HG02973 (cell line): ENCODE data around the gene FIGN.

Experiments used
- ATAC-seq: cut with Tn5 transposase; IDR thresholded peaks from one replicate; pipeline ENCODE4 v1.9.1; 2021; ENCODE audit warnings: moderate library complexity; ENCODE audit not compliant: unreplicated experiment

FIGN gene

DNA sequence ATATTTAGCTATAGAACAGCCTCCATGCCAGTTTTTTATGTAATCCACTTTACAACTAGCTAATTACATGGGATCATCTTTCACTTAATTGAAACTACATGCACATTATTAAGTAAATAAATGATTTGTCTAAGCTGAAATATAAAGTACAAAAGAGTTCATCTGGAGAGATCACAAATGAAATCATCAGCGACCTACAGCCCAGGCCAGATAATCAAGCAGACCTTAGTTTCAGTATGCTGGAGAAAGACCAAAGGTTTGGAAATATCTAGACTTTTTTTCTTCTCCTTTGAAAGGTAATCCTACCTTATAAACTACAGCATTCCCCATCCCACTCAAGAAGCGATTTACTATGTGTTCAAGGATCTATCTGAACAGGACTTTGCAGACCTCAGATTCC lies 26.5 kb downstream of the FIGN start:
- ATAC-seq = no peak

DNA sequence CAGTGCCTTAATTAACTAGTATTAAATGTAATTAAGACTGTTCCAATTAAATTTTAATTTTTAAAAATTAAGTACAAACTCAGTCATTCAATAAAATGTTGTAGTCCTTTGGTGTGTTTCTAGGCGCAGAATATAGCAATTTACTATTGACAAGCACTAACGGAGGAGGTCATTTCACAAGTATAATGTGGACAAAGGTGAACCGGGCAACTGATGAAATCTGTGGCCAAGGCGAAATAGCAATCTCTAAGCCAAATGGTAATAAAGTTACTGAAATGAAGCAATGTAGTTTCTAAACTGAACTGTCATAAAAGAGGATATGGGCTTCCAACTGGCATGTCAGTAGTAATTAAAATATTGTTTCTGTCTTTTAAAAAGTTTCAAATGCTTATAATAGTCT lies 27.5 kb downstream of the FIGN start:
- ATAC-seq = no peak

DNA sequence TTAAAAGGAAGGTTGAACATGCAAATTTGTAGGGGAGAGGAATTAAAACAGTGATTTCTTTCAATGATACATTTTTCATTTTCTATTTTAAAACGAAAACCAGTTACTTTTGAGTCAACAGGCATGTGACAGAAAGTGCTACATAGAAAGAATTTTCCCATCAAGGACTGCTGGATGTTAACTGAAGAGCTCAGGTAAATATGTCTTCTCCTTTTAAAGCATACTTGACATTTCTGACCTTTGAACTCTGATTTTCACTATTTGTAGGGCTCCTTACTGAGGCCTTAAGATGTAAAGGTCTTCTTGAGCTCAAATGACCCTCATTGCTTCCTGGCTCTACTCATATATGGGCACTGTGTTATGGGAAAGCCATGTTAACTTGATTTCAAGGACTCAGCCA lies 32.4 kb downstream of the FIGN start:
- ATAC-seq = no peak

DNA sequence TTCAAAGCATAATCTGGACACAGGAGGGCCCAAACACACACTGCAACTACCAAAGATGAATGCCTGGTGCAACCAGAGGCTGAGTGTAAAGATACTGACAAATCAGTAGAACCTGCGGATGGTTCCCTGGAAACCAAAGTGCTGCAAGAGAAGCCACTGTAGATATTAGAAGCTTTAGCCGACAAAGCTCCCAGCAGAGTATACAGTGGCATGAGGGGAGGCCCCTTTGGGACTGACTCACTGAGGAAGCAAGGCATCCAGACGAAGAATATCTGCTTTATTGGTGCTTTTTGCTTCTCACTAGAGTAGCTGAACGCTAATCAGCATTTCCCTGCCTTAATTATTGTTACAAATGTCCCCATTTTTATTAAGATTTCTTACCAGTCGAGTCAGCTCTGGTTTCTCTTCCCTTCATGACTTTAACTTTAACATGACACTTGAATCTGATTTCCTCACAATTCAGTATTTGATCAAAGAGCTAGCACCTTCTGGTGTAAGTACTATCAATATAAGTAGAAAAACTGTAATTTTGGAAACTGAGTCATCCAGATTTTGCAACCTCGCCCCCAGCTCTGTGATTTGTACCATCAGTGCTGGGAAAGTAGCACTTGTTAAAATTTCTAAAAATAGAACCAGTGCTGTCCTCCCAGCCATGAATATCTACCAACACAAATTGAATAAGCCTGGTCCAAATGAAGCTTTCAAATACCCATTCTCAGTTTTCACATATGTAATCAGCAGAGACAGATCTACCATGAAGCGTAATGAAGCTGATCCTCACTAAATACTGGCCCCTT lies 34.2 kb downstream of the FIGN start:
- no peak for ATAC-seq

DNA sequence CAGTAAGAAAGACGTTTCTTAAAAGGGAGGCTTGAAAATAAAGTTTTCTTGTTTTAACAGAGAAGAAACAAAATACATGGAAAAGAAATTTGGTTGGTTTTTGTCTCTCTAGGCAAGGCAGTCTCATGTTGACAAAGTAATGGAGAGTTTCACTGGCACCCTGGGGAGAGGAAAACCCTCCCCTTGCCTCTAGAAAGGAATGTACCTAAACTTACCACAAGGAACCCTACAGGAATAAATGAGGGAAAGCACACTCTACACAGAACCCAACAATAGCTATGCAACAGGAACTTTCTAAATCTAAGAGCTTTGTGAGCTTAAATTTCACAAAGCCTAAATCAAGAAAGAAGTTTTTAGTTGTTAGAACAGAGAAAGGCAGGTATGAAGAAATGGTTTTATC lies 37.0 kb downstream of the FIGN start:
- no peak for ATAC-seq

DNA sequence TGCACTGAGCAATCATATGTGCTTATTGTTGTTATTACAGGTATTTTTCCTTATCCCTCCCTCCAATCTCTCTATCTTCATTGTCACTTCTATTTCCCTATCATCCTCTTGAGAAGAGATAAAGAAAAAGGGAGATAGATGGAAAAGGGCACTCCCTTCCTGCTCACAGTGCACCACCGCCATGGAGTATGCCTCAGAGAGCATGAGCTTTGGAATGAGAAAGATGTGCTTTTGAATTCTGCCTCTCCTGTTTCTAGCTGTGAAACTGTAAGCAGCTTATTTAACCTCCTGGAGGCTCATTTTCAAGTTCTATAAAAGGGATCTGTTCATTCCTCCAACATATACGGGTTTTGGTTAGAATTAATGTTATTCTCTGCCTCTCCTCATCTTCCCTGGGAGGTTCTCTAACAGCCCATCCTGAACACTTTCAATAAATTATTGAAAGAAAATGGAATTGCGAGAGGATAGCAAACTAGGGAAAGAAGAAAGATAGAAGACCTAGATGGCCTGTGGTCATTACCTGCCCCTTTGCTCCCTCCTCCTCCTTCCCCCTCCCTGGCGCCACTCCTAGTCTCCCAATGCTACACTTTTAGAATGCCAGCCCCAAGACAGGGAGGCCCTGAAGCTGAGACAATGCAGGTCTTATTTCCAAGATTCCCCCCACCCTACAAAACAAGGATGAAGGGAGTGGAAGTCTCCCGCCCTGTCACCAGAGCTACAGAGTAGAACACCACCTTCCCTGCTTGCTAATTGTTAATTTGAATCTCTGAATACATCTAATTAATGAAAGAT lies 37.8 kb downstream of the FIGN start:
- ATAC-seq = no peak

DNA sequence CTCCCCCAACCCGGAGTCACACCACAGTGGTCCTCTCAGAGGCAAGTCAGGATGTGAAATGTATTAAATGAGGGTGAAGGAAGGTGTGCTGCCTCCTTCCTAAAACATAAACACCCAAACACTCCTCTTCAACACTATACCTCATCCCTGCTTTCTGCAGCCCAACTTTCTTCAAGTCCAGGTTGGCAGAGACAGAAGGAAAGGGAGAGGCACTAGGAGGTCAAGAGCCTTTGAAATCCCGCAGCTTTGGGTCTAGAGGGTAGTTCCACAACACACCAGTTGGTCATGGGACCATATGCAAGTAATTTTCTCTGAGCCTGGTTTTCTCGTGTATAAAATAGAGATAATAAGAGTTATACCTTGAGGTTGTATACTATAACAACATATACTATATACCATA lies 38.4 kb downstream of the FIGN start:
- ATAC-seq = no peak

DNA sequence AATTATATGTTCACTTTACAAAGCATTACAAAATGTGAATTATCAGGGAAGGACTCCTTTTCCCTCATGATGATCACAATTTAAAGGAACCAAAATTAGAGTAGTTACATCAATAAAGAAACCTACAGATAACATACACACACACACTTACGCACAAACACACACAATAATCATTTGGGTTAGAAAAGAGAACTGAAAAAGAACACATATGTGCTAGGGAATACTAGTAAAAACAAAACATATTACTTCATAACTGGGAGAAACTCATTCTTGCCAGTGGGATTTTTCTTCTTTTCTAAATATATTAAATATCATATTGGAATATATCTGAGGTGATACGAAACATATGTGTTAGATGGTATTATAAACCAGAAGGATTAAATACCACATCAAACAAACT lies 42.3 kb downstream of the FIGN start:
- no peak for ATAC-seq

DNA sequence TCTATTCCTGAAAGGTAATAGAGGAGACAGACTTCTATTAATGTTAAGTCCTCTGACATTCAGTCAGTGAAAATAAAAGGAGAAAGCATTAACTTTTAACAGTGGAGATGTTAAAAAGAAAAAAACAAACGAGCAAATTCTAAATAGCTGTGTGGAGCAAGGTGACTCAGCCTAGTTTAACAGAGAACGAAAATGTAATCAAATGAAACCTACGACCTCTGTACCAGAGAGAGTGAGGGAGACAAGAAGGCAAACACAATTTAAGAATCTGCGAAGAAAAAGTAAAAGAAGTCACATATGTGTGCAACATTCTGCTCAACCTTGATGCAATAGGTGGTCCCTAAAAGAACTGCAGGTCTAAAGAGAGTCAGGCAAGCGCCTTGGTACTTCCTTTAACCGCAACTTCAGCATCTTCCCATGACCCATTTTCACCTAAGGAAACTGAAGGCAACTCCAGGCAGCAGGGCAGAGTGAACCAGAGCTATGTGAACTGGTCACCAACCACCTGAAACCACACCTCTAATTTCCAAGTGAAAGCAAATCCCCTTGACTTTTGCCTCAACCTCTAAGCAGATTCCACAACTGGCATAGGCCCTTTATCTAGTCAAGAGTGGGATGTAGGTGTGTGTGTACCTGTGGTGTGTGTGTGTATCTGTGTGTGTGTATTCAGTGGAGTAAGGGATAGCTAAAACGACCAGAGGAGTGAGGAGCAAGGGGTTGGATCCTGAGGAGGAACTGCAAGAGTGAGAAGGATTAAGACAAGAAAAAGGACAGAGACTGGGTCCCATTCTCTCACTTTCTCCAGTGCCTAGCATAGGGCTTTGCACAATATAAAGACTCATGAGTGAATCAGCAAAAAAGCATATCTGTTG lies 43.0 kb downstream of the FIGN start:
- ATAC-seq = no peak

DNA sequence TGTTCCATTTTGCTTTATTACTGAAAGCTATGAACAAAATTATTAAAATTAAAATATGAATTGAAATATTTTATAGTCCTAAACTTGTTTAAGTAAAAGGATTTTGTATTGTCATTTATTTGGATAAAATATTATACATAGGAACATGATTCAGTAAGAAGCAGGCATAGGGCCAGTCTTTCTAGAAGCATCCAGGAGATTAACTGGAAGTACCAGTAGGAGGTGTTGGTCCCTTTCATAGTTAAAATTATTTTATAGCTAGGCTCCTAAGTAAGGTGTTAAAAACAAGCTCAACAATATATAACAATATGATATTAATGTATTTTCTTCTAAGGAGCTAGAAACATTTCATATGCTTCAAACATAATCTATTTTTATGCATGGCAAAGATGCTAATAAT lies 43.7 kb downstream of the FIGN start:
- ATAC-seq = no peak

DNA sequence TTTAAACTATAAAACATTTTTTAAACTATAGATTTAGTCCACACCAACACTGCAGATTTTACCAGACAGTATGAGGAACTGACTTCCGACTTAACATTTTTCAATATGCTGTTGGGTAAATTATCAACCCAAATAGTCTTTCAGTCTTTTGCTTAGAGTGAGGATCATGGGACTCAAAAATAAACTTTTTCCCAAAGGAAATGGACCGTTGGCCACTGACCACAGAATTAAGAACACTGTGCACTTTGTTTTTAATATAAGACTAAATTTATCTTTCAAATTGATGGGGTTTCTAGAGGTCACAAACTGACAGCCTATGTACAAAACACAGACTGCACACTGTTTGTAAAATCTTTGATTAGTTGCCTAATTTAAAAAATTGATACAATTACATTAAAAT lies 44.9 kb downstream of the FIGN start:
- no peak for ATAC-seq

DNA sequence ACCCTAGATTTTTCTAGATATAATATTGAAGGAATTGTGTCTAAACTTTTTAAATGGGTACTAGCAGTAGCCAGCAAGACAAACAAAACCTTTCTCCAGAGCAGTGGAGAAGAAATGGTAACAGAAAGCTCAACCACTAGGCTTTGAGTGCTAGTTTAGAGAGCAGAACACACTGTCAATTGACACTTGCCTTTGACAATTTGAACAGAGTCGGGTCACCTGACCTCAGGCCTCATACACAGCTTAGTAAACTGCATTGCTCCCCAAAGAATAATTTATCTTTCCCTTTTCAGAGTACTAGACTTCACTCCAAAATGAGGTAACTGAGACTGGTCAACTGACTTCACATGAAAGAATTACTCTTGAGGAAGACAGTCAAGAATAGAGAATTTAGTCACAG lies 48.6 kb downstream of the FIGN start:
- no peak for ATAC-seq

DNA sequence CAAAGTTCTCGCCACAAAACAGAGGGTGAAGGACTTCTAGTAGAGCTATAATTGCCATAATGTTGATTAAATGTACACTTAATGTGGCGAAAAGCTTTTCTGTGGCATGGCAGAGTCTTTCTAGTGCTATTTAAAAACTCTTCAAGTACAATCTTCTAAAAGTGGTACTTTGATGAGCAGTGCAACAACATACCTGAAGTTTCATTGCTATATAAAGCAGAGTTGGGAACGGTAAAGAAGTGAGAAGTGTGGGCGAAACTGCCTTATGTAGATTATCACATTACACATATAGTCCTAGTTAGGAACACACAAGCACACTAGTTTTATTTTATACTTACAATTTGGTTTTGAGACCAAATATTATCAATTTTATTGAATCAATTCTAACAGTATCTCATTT lies 49.5 kb downstream of the FIGN start:
- no peak for ATAC-seq

DNA sequence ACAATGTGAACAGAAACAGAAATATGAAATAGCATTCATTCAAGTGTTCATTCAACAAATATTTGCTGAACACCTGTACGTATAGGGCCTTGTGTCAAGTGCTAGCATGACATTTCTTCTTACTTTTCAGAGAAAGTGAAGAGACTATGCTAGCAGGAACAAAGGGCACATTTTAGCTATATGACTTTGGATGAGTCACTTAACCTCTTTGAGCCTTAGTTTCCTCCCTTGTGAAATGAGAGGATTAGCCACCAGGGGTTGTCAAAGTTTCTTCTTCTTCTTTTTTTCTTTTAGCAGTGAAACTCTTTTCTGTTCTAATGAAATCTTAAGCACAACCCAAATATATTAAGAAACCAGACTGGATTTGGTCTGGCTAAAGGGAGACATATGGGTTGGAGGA lies 53.1 kb downstream of the FIGN start:
- ATAC-seq = no peak

DNA sequence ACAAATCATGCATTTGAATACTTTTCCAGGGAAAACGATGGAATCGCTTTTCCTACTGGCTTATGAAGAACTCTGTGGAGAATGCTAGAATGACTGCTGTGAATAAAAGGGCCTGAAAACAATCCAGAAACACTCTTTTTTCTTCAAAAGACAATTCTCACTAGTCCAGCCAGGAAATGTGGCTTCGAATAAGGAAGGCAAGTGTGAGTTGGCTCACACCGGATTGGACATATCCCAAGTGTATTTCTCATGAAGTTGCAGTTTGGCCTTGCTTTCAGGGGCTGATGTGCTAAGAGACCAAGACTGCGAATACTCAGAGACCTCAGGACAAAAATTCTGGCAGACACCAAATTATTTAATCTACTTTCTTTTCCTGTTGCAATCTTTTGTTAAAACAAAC lies 54.1 kb downstream of the FIGN start:
- ATAC-seq = no peak

DNA sequence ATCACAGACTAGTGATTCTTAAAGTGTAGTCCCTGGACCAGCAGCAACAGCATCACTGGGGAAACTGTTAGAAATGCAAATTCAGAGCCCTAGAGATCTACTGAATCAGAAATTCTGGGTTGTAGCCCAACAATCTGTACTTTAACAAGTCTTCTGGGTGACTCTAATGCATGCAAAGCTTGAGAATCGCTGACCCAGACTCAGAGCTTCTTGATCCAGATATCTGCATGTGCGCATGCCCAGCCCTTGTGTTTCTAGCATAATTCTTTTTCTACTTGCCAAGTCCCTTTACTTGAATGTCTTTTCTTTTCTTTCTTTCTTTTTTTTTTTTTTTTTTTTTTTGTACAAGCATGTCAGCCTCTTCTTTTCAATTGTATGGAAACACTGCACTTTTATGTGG lies 60.4 kb downstream of the FIGN start:
- no peak for ATAC-seq

DNA sequence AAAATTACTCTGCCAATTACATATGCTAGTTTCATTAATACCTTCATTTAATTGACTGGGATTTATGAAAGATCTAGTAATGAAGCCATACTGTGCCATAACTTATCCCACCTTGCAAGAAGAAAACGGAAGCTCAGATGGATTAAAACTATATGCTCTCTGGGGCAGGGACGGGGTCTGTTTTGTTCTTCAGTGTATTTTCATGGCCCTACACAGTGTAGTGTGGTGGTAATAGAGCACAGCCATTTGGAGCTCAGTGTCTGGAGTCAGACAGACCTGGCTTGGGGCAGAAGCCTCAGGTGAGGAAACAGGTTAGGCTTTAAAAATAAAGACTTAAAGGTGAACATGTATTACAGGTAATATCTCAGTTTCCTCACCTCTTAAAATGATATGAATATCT lies 62.3 kb downstream of the FIGN start:
- ATAC-seq = no peak

DNA sequence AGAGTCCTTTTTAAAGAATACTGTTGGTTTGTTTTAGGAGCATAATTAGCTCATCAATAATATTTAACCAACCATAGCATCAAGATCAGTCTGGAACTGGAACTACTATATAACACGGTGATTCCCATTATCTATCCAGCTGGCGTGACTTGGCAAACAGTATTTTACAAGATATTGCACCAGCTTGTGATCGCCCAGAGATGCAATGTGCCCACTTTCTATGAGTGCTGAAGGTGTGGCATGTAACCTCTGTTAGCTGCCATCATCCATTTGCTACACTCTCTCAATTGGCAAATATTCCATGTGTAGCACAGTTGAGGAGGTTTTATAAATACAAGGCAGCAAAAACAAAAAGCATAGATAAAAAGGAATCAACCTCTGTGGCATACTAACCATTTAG lies 64.9 kb downstream of the FIGN start:
- no peak for ATAC-seq

DNA sequence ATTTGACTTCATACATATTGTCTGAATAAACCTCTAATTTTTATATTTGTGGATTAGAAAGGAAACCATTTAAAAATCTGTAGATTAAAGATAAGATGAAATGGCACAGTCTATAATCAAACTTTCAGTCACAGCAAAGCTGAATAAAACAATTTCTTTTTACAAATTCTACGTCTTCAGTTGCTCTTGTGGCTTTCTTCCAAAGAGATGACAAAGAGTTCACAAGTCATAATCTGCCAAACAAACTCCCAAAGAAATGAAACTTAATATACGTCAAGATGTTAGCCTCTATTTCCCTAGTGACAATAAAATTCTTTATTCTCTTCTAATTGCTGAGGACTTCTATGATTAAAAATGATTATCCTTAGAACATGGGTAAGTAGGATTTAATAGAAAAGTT lies 66.3 kb downstream of the FIGN start:
- no peak for ATAC-seq

DNA sequence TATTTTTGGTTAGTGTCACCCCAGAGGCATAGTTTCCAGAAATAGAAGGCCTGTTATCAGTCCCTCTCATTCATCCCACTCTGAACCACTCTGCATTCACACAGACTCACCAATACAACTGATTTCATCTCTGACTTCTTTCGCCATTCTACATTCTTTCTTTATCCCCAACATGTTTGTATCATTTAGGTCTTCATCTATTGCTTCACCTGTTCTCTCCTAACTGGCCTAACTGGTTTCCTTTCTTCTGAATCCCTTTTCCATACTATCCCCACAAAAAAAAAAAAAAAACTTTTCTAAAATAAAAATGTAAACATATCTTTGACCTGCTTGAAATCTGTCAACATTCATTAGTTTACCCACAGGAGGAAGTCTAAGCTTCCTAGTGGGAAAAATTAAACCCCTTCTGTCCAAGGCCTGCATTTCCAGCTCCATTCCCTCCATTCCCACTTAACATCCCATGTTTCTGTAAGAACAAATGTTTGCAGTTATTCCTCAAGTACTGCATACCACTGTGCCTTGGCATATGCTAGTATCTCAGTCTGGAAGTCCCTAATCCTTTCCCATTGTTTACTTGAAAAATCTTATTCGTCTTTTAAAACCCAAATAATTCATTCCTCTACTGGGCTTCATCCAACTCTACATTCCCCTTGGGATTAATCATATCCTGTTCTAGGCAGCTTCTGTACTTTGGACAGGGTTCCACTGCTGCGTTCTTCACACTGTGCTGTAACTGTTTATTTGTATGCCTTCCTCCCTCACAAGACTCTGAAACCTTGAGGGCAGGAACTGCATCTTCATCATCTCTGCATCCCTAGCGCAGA lies 68.5 kb downstream of the FIGN start:
- no peak for ATAC-seq

DNA sequence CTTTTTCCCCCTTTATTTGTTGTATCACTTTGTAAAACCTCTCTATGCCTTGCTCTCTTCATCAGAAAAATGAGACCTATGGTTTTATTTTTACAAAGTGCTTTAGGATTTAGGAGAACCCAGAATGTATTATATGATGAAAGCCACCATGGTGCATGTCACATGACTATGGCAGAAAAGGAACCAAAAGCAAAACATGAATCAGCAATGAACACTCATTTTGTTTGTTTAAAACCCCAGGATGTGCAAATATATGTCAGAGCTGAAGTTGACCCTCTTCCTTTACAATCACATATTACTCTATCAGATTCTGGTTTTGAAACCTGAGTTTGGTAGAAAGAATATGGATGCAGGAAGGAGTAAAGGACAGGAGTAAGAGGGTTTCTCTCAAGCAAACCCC lies 70.0 kb downstream of the FIGN start:
- ATAC-seq = no peak
